Muscle layer of colon (tissue), 2 donors: Measurements from ENCODE around the gene KLC4.

Experiments used
- H3K27ac ChIP-seq: one replicate; pipeline ENCODE4 v1.7.0; 2013; ENCODE audit warnings: low read depth, mild to moderate bottlenecking, low read length, moderate library complexity
- H3K27me3 ChIP-seq, 2 donors: one replicate each; pipeline ENCODE4 v1.7.0; 2013; ENCODE audit warnings: low read length in 2 of 2, mild to moderate bottlenecking in 2 of 2; ENCODE audit not compliant: insufficient read depth in 2 of 2, control insufficient read depth in 1 of 2
- H3K36me3 ChIP-seq: one replicate; pipeline ENCODE4 v1.7.0; 2013; ENCODE audit warnings: mild to moderate bottlenecking, low read length; ENCODE audit not compliant: insufficient read depth
- H3K4me1 ChIP-seq: one replicate; pipeline ENCODE4 v1.7.0; 2013; ENCODE audit warnings: mild to moderate bottlenecking, low read length; ENCODE audit not compliant: insufficient read depth
- H3K4me3 ChIP-seq, 2 donors: one replicate each; pipeline ENCODE4 v1.7.0; 2013; ENCODE audit warnings: low read length in 2 of 2, low read depth in 1 of 2, mild to moderate bottlenecking in 1 of 2, moderate library complexity in 1 of 2
- H3K9ac ChIP-seq: one replicate; pipeline ENCODE4 v1.7.0; 2013; ENCODE audit warnings: low read length
- H3K9me3 ChIP-seq: one replicate; pipeline ENCODE4 v1.7.0; 2013; ENCODE audit warnings: mild to moderate bottlenecking, low read length
- donor health status: abdominal sarcoma.
- donor health status: Adenocarcinoma of cecum.

KLC4 gene

GRCh38 chr6:43020847-43021246 is 38.6 kb upstream of the KLC4 start:
- no peaks in the 10 kb centered on the region for H3K9me3 ChIP-seq
- peaks cover 43% of the 10 kb centered on the region for H3K36me3 ChIP-seq
- H3K27me3 ChIP-seq = no peaks in the 10 kb centered on the region
- H3K9ac ChIP-seq = peak overlapping the region; percentile 65
- H3K4me3 ChIP-seq = peak overlapping the region; percentile 75 to 95
- peaks cover 39% of the 10 kb centered on the region for H3K4me1 ChIP-seq
- H3K27ac ChIP-seq = peak overlapping the region; percentile 90

DNA sequence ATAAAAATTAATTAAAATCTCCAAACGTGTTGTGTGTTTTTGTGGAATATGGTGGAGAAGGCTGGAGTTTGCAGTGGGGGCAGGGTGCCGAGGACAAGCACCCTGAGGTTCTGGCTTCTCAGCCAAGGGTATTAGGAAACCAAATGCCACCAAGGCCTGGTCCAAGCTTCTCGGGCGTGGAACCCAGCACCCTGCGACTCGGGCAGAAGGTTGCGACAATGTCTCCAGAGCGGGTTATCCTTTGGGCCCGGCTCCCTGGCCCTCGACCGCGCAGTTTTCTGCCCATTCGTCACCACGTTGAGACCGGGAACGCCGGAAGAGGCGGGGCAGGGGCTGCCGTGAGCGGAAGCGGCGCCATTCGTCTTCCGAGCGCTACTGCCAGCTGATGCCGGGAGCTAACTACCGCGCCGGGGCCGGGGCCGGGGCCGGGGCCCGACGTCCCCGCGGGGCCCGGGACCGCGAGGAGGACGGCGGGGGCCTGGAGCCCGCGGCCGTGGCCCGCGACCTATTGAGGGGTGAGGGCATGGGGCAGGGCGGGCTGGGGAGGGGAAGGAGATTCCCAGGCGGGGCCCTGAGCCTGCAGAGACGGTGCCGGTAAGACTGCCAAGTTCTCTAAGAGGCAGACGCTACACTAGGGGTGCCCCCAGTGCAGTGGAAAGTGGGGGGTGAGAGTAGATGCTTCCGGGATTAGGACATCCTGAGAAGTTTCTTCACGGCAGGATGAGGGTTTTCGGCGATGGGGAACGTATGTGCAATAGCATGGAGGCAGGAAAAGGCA is 38.0 kb upstream of the KLC4 start, which contains the start of gene RRP36:
Gene RRP36, plus strand, starts transcription at position 354 of the 778 bp plus-strand sequence. Its CDS starts 32 bp downstream, at position 386.
- peaks cover 49% of the 10 kb centered on the region for H3K36me3 ChIP-seq
- no peaks in the 10 kb centered on the region for H3K9me3 ChIP-seq
- no peaks in the 10 kb centered on the region for H3K27me3 ChIP-seq
- peak within 1 kb of the TSS; percentile 65 for H3K9ac ChIP-seq
- H3K27ac ChIP-seq = peak within 1 kb of the TSS; percentile 99
- peak within 1 kb of the TSS; percentile 75 to 95 for H3K4me3 ChIP-seq
- H3K4me1 ChIP-seq = peaks cover 32% of the 10 kb centered on the region

DNA sequence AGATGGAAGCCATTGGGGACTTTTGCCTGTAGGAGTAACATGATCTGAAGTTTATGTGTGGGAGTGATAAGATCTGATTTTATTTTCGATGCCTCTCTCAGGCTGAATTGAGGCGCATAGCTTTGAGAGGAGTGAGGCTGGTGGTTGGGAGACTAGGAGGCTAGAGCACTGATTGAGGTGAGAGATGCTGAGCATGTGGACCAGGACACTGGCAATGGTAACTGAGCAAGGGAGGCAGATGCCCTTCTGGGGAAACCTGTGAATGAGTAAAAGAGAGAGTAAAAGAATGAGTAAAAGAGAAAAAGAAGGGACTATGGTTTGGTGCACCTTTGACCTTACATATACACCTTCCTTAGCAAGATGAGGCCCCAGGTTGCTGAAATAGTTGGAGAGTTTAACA is 35.0 kb upstream of the KLC4 start:
- H3K9me3 ChIP-seq = no peaks in the 10 kb centered on the region
- peaks cover 24% of the 10 kb centered on the region for H3K4me1 ChIP-seq
- peaks cover 58% of the 10 kb centered on the region for H3K36me3 ChIP-seq
- H3K27me3 ChIP-seq = no peaks in the 10 kb centered on the region
- no peak overlapping the region for H3K9ac ChIP-seq
- H3K27ac ChIP-seq = no peak overlapping the region
- no peak overlapping the region for H3K4me3 ChIP-seq

- Histone ChIP-seq H3K27ac (no peak overlapping the region), H3K9me3 (no peaks in the 10 kb centered on the region), H3K9ac (no peak overlapping the region), H3K4me3 (no peak overlapping the region), H3K27me3 (no peaks in the 10 kb centered on the region), H3K4me1 (peaks cover 16% of the 10 kb centered on the region), H3K36me3 (peaks cover 57% of the 10 kb centered on the region)
These were observed 33.1 kb upstream of the KLC4 start for GRCh38 chr6:43026365-43026764.

DNA sequence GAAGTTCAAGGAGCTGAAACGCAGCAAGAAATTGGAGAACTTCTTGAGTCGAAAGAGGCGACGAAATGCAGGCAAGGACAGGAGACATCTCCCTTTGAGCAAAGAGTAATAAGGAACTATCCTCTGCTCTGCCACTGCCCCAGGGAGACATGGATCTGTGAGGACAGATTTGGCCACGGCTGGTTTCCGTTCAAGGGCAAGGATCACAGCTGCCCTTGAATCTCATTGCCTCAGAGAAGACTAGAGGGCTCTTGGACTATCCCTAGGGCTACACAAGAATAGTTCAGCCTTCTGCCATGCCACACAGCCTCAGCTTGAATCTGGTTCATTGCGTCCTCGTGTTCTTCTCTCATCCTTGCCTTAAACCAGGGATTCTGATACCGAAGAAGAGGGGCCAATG is 30.3 kb upstream of the KLC4 start:
- no peak overlapping the region for H3K4me3 ChIP-seq
- H3K9me3 ChIP-seq = no peaks in the 10 kb centered on the region
- H3K27me3 ChIP-seq = no peaks in the 10 kb centered on the region
- H3K36me3 ChIP-seq = peaks cover 64% of the 10 kb centered on the region
- peaks cover 2% of the 10 kb centered on the region for H3K4me1 ChIP-seq
- no peak overlapping the region for H3K27ac ChIP-seq
- H3K9ac ChIP-seq = no peak overlapping the region

- H3K9ac ChIP-seq = no peak overlapping the region
- peaks cover 48% of the 10 kb centered on the region for H3K36me3 ChIP-seq
- H3K27ac ChIP-seq = no peak overlapping the region
- H3K4me1 ChIP-seq = peaks cover 3% of the 10 kb centered on the region
- H3K4me3 ChIP-seq = no peak overlapping the region
- no peaks in the 10 kb centered on the region for H3K27me3 ChIP-seq
- H3K9me3 ChIP-seq = no peaks in the 10 kb centered on the region
These were observed 27.1 kb upstream of the KLC4 start for GRCh38 chr6:43032326-43032725.

GRCh38 chr6:43033496-43034189 is 25.8 kb upstream of the KLC4 start:
- Histone ChIP-seq H3K4me1 (peaks cover 3% of the 10 kb centered on the region), H3K9me3 (no peaks in the 10 kb centered on the region), H3K27me3 (no peaks in the 10 kb centered on the region), H3K27ac (no peak overlapping the region), H3K9ac (no peak overlapping the region), H3K4me3 (no peak overlapping the region), H3K36me3 (peaks cover 50% of the 10 kb centered on the region)

GRCh38 chr6:43034190-43034525 is 25.3 kb upstream of the KLC4 start:
- H3K27me3 ChIP-seq = no peaks in the 10 kb centered on the region
- no peak overlapping the region for H3K4me3 ChIP-seq
- H3K9me3 ChIP-seq = no peaks in the 10 kb centered on the region
- H3K27ac ChIP-seq = no peak overlapping the region
- no peak overlapping the region for H3K9ac ChIP-seq
- H3K4me1 ChIP-seq = peaks cover 3% of the 10 kb centered on the region
- H3K36me3 ChIP-seq = peaks cover 50% of the 10 kb centered on the region

DNA sequence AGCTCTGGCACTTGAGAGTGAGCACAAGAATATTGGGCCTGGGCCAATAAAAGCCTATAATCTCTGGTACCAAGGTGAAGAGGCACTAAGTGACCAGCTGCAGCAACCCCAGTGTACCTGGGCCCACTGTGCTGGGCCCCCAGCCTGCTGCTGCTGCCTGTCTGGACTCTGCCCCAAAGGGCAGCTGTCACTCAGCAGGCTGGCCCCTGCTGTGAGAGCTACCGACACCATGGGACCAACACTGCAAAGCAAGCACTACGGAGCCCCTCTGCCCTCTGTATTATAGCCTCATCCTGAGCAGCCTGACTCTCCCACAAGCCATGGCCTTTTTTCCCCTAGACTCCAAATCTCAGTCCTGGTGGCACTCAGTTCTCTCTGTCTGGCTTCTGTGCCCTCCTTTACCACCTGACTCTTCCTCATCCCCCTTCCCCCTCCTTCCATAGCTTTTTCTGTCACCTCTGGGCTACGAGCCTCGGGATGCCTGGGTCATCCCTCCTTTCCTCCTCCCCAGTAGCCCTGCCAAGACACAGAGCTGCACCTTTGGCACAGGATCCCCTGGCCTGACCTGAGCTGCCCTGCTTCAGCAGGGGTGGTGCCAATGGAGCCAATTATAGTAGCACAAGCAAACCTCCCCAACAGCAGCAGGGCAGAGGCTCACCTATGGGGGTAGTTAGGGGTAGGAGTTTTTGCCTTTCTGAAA is 23.8 kb upstream of the KLC4 start:
- Histone ChIP-seq H3K27ac (no peak overlapping the region), H3K9me3 (no peaks in the 10 kb centered on the region), H3K36me3 (peaks cover 41% of the 10 kb centered on the region), H3K9ac (no peak overlapping the region), H3K27me3 (no peaks in the 10 kb centered on the region), H3K4me1 (peaks cover 3% of the 10 kb centered on the region), H3K4me3 (no peak overlapping the region)

GRCh38 chr6:43036712-43037111 is 22.7 kb upstream of the KLC4 start:
- no peak overlapping the region for H3K27ac ChIP-seq
- peaks cover 3% of the 10 kb centered on the region for H3K4me1 ChIP-seq
- no peaks in the 10 kb centered on the region for H3K27me3 ChIP-seq
- H3K9me3 ChIP-seq = no peaks in the 10 kb centered on the region
- H3K9ac ChIP-seq = no peak overlapping the region
- H3K36me3 ChIP-seq = peaks cover 41% of the 10 kb centered on the region
- no peak overlapping the region for H3K4me3 ChIP-seq

DNA sequence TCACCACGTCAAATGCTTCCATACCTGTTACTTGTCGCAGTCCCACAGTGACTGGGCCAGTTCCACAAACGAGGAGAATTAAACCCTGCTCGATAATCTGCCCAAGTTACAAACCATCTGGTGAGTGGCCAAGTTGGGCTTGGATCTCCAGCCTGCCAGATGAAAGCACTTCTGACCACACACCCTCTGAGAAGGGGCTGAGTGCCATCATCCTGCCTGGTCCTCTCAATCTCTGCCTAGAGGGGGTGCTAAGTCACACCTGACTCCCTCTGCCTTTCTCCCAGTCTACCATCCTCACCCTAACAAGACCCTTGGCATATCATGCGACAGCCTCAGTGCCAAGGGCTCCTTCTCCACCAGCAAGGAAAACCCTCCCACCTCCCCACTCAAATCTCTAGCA is 22.2 kb upstream of the KLC4 start:
- no peak overlapping the region for H3K4me3 ChIP-seq
- H3K4me1 ChIP-seq = peaks cover 3% of the 10 kb centered on the region
- no peak overlapping the region for H3K9ac ChIP-seq
- no peaks in the 10 kb centered on the region for H3K27me3 ChIP-seq
- peaks cover 41% of the 10 kb centered on the region for H3K36me3 ChIP-seq
- no peak overlapping the region for H3K27ac ChIP-seq
- H3K9me3 ChIP-seq = no peaks in the 10 kb centered on the region
